AG09309 (cell line): Measurements from ENCODE around the gene ESR1.
A peak's percentile ranks its signal among the peaks of the same experiment; 100 is the strongest.

ENCODE experiments used
- DNase-seq: peaks from one replicate; pipeline ENCODE4 v3.0.0-alpha.2; 2010; ENCODE audit warnings: low read depth
- H3K4me3 ChIP-seq: 2 replicates; pipeline ENCODE4 v1.5.1; 2011; ENCODE audit warnings: mild to moderate bottlenecking, low read depth, low read length, moderate library complexity; ENCODE audit not compliant: control insufficient read depth
- CTCF ChIP-seq: IDR thresholded peaks from 2 replicates; pipeline ENCODE4 v1.5.1; 2011; ENCODE audit warnings: mild to moderate bottlenecking, low read depth, low read length, inconsistent platforms; ENCODE audit not compliant: insufficient read depth, control insufficient read depth; ENCODE audit errors: missing control alignments

ESR1 gene

GRCh38 chr6:151917531-151918329 lies 110.2 kb downstream of the ESR1 start:
- no peak for TF ChIP-seq CTCF
- DNase-seq: no peak
- H3K4me3 ChIP-seq: no peak overlapping the region

GRCh38 chr6:151940307-151940706 lies 132.8 kb downstream of the ESR1 start:
- no peak for DNase-seq
- H3K4me3 ChIP-seq: no peak overlapping the region

GRCh38 chr6:151948002-151948743 lies 140.7 kb downstream of the ESR1 start:
- TF ChIP-seq CTCF: no peak
- H3K4me3 ChIP-seq: no peak overlapping the region
- no peak for DNase-seq

More at GRCh38 chr6:151940307-151940706, 132.8 kb downstream of the ESR1 start:
- TF ChIP-seq CTCF: no peak

- TF ChIP-seq CTCF: peak; percentile 7
Observed at GRCh38 chr6:151958332-151958731, 150.8 kb downstream of the ESR1 start.

GRCh38 chr6:151959086-151959485 lies 151.6 kb downstream of the ESR1 start:
- no peak overlapping the region for H3K4me3 ChIP-seq
- DNase-seq: no peak
- TF ChIP-seq CTCF: no peak

More at GRCh38 chr6:151958332-151958731, 150.8 kb downstream of the ESR1 start:
- no peak overlapping the region for H3K4me3 ChIP-seq
- DNase-seq: peak; percentile 57

- H3K4me3 ChIP-seq: no peak overlapping the region
- TF ChIP-seq CTCF: no peak
- no peak for DNase-seq
Observed at GRCh38 chr6:151961809-151962208, 154.3 kb downstream of the ESR1 start.
